ENCODE results near the gene PRPS1.

DNA sequence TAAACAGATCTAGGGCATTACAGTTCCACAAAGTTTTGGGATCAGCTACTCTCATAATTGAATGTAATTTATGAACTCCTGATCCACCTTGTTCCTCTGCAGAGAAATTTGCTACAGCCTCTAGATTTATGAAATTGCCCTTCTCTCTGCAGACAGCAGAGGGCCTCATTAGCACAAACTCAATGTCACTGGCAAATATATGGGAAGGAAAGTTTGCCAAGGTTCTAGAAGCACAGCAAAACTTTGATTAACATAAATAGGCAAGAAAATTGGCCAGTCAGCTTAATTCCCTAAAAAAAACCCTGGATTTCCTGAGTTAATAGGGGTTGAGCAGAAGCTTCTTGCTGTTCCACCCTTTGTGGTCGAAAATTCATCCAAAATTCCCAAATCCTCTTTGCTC is 31.5 kb downstream of the PRPS1 start:
- TF ChIP-seq, protein P1, sequence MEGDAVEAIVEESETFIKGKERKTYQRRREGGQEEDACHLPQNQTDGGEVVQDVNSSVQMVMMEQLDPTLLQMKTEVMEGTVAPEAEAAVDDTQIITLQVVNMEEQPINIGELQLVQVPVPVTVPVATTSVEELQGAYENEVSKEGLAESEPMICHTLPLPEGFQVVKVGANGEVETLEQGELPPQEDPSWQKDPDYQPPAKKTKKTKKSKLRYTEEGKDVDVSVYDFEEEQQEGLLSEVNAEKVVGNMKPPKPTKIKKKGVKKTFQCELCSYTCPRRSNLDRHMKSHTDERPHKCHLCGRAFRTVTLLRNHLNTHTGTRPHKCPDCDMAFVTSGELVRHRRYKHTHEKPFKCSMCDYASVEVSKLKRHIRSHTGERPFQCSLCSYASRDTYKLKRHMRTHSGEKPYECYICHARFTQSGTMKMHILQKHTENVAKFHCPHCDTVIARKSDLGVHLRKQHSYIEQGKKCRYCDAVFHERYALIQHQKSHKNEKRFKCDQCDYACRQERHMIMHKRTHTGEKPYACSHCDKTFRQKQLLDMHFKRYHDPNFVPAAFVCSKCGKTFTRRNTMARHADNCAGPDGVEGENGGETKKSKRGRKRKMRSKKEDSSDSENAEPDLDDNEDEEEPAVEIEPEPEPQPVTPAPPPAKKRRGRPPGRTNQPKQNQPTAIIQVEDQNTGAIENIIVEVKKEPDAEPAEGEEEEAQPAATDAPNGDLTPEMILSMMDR (IDR thresholded peaks at IDR 0.05; ENCODE audit: insufficient read depth, low read length), result peak; percentile 26
- TF ChIP-seq SPI1 (IDR thresholded peaks at IDR 0.05; ENCODE audit: borderline replicate concordance, low read depth) (no peak), POLR2AphosphoS5 (IDR thresholded peaks at IDR 0.05; ENCODE audit: low read depth) (no peak), GABPA (IDR thresholded peaks at IDR 0.05; ENCODE audit: low read depth) (no peak)
- TF ChIP-seq, protein P2, sequence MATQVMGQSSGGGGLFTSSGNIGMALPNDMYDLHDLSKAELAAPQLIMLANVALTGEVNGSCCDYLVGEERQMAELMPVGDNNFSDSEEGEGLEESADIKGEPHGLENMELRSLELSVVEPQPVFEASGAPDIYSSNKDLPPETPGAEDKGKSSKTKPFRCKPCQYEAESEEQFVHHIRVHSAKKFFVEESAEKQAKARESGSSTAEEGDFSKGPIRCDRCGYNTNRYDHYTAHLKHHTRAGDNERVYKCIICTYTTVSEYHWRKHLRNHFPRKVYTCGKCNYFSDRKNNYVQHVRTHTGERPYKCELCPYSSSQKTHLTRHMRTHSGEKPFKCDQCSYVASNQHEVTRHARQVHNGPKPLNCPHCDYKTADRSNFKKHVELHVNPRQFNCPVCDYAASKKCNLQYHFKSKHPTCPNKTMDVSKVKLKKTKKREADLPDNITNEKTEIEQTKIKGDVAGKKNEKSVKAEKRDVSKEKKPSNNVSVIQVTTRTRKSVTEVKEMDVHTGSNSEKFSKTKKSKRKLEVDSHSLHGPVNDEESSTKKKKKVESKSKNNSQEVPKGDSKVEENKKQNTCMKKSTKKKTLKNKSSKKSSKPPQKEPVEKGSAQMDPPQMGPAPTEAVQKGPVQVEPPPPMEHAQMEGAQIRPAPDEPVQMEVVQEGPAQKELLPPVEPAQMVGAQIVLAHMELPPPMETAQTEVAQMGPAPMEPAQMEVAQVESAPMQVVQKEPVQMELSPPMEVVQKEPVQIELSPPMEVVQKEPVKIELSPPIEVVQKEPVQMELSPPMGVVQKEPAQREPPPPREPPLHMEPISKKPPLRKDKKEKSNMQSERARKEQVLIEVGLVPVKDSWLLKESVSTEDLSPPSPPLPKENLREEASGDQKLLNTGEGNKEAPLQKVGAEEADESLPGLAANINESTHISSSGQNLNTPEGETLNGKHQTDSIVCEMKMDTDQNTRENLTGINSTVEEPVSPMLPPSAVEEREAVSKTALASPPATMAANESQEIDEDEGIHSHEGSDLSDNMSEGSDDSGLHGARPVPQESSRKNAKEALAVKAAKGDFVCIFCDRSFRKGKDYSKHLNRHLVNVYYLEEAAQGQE (IDR thresholded peaks at IDR 0.05; ENCODE audit: insufficient replicate concordance, low read depth), result no peak

Measured in HL-60 (cell line).